GM21526 (cell line): Measurements from ENCODE around the gene CYB5R4.

Source experiments
- ATAC-seq: cut with Tn5 transposase; IDR thresholded peaks from one replicate; pipeline ENCODE4 v1.9.1; 2021; ENCODE audit warnings: moderate library complexity; ENCODE audit not compliant: unreplicated experiment, low FRiP score

CYB5R4 gene

DNA sequence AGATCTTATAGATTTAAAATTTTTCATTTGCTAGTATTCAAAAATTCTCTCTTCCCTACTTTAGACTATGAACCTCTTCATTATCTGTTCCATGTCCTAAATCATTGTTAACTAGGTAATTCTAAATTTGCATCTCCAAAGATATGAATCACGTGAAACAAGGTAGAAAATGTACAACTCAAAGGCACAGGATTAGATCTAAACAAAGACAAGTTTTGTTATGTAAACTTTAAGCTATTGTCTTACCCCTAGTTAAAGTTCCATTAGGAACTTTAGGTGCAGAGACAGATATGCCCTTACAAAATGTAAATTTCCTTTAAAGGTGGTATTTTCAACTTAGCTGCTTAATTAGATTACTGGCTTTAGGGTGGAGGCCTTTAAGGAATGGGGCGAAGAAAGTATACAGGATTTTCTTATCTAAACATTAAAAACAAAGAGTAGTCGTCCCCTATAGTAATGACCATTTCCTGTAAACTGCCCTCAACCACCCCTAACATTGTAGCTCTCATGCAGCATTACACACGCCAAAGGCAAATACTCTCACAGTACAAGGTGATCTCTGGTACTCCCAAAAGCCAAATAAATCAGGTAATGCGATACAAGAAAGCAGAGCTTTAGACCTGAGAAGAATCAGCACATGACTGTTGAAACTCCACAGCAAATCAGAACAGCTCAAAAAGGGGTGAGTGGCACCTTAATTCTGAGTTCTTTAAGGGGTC is 116.7 kb downstream of the CYB5R4 start:
- ATAC-seq: no peak

GRCh38 chr6:83976871-83977270 is 117.4 kb downstream of the CYB5R4 start:
- no peak for ATAC-seq

GRCh38 chr6:83978324-83978734 is 118.8 kb downstream of the CYB5R4 start:
- ATAC-seq: no peak

GRCh38 chr6:83978997-83979396 is 119.5 kb downstream of the CYB5R4 start:
- no peak for ATAC-seq

DNA sequence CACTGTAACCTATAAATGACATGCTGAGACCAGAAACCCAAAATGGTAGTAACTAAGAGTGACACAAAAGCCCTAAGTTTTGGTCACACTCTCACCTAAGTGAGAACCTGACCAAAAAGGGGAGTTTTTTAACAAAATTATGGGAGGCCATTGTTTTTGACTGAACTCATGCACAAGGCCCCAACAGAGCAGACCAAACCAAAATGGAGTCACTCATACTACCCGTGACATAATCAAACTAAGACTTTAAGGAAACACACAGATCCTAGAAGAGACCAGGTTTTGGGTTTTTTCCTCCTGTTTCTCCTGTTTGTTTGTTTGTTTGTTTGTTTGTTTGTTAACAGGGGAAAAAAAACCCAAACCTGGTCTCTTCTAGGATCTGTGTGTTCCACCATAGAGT is 124.9 kb downstream of the CYB5R4 start:
- ATAC-seq: no peak

DNA sequence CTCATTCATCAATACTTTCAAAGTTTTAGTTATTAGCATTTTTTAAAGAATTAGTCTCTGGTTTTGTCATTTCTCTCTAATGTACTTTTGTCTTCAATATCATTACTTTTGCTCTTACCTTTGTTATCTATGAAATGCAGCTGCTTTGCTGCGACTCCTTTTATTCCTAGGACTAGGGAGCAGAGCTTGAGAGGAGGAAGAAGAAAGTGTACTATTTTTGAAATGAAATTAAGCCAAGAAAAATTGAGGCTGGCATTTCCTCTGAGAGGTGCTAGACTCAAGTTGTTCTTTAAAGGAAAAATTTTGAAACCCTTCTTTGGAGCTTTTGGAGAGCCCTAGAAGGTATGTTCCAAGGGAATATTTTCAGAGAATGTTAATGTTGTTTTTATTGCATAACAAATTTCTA is 125.8 kb downstream of the CYB5R4 start:
- no peak for ATAC-seq

GRCh38 chr6:83985715-83986114 is 126.2 kb downstream of the CYB5R4 start:
- ATAC-seq: no peak

- no peak for ATAC-seq
These were observed 138.6 kb downstream of the CYB5R4 start for GRCh38 chr6:83998021-83998584.

GRCh38 chr6:84001119-84001518 is 141.6 kb downstream of the CYB5R4 start:
- ATAC-seq: no peak

- no peak for ATAC-seq
These were observed 142.7 kb downstream of the CYB5R4 start for GRCh38 chr6:84002226-84002625.

DNA sequence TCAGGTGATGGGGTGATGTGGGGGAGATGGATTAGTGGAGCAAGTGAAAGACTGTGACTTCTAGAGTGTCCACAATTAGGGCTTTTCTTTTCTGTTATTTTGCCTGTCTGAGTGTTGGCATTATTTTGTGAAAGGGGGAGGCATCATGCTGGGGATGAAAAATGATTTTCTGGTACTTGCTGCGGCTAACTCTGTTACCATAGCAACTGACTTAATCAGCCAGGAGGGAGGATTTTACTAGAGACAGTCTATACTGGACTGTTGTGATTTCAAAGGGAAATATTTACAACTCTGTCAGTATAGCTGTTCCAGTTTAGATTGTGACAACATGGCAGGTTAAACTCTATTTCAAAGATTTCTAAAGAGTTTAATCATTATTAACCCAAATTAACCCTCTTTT is 143.6 kb downstream of the CYB5R4 start:
- no peak for ATAC-seq

- no peak for ATAC-seq
These were observed 144.2 kb downstream of the CYB5R4 start for GRCh38 chr6:84003654-84004053.

DNA sequence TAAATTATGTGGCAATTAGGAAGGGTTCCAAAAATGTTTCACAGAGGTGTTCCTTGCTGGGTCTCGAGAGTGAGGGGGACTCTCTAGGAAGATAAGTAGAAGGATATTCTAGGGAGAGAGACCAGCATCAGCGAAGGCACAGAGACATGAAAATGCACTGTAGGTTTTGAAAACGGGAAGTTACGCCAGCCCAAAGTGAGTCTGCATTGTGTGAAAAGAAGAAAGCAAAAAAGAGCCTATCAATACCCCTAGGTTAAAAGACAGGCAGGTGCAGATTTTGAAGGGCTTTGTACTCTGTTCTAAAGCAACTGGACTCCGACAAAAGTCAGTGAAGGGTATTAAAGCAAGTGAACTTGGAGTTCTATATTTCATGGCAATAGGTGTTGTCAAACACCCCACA is 148.4 kb downstream of the CYB5R4 start:
- no peak for ATAC-seq

- no peak for ATAC-seq
These were observed 153.9 kb downstream of the CYB5R4 start for GRCh38 chr6:84013354-84013753.

DNA sequence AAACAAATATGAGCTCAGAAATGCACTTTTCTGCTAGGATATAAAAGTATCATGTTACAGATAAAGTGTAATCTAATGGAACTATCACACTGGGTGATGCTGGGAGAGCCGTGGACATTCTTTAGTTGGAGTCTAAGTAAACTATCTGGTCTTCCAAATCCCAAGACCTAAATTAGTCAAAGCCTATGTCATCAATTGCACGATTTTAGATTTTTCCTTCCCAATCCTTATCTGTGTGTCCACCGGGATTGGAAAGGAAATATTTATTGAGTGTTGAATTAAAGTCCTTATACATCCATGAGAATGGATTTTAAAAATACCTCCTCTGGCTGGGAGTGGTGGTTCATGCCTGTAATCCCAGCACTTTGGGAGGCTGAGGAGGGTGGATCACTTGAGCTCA is 154.4 kb downstream of the CYB5R4 start:
- no peak for ATAC-seq

GRCh38 chr6:84016029-84016428 is 156.5 kb downstream of the CYB5R4 start:
- ATAC-seq: no peak
